HG02678 (cell line): Measurements from ENCODE around the gene USP11.

ENCODE experiments used
- ATAC-seq: cut with Tn5 transposase; IDR thresholded peaks from one replicate; pipeline ENCODE4 v1.9.1; 2021; ENCODE audit warnings: mild to moderate bottlenecking, moderate library complexity; ENCODE audit not compliant: unreplicated experiment

Gene USP11

GRCh38 chrX:47202877-47203276, 29.9 kb upstream of the USP11 start:
- no peak for ATAC-seq

- ATAC-seq, result no peak
Measured at GRCh38 chrX:47204970-47205369, 27.8 kb upstream of the USP11 start.

- no peak for ATAC-seq
Measured at GRCh38 chrX:47206316-47206715, 26.5 kb upstream of the USP11 start.

DNA sequence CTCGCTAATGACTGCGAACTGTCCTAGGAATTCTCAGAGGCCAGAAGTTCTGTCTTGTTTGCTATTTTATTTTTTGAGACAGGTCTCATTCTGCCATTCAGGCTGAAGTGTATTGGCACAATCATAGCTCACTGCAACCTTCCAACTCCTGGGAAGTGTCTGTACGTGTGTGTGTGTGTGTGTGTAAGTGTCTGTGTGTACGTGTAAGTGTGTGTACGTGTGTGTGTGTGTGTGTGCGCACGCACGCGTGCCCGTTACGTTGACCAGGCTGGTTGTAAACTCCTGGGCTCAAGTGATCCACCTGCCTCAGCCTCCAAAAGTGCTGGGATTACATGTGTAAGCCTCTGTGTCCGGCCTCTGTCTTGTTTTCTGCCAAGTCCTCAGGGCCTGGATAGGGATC, 24.7 kb upstream of the USP11 start:
- no peak for ATAC-seq

DNA sequence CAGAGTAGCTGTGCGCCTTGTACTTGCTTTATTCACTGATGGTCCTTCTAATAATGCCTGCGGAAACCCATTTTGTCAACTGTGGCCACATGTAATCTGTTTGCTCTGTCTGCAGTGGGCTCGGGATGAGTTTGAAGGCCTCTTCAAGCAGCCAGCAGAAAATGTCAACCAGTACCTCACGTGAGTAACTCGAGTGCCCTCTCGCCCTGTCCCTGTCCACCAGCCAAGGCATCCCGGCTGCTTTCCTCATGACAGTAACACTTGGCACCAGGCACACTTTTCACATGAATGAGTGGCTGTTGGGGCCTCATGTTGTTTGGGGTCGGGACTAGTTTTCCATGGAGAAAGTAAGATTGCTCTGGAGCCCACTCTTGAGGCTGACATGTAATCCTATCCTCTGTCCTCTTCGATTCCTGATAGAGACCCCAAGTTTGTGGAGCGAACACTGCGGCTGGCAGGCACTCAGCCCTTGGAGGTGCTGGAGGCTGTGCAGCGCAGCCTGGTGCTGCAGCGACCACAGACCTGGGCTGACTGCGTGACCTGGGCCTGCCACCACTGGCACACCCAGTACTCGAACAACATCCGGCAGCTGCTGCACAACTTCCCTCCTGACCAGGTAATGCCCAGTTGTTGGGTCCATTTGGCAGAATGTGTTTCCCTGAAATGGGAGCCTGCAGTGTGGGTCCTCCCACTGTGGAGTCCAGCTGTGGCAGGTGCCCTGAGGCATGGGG, 23.1 kb upstream of the USP11 start:
- ATAC-seq, result no peak

DNA sequence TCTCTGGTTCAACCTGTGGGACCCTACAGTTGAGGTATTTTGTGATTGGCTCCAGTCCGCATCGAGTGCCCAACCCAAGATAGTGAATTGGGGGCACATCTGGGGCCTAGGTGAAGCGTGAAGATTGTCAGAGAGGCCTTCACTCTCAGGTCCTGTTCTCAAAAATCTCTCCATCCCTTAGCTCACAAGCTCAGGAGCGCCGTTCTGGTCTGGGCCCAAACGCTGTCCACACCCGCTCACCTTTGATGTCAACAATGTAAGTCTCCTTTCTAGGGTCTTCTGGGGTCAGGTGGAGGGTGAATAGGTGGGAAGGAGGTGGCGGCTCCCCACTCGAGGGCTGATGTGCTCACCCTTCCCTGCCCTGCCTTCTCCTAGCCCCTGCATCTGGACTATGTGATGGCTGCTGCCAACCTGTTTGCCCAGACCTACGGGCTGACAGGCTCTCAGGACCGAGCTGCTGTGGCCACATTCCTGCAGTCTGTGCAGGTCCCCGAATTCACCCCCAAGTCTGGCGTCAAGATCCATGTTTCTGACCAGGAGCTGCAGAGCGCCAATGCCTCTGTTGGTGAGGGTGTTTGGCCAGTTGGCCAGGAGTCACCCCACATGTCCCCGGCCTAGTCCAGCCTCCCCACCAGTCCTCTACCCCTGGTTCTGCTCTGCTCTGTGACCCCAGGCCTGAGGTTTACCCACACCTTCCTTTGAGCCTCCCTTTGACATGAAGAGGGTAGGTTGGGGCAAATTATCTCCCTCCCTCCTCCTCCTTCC, 22.0 kb upstream of the USP11 start:
- no peak for ATAC-seq

GRCh38 chrX:47212381-47213293, 20.2 kb upstream of the USP11 start:
- no peak for ATAC-seq

DNA sequence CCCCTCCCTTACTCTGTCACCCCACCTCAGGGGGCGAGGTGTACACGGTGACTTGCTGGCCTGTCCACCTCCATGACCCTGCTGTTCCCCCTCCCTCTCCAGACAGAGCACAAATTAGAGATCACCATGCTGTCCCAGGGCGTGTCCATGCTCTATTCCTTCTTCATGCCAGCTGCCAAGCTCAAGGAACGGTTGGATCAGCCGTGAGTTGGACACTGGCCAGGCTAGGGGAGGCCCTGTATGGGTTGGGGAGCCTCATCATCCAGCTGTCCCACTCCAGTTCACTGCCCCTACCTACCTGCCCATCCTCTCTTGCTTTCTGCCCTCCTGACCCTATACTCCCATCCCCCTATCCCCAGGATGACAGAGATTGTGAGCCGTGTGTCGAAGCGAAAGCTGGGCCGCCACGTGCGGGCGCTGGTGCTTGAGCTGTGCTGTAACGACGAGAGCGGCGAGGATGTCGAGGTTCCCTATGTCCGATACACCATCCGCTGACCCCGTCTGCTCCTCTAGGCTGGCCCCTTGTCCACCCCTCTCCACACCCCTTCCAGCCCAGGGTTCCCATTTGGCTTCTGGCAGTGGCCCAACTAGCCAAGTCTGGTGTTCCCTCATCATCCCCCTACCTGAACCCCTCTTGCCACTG, 18.3 kb upstream of the USP11 start:
- no peak for ATAC-seq

DNA sequence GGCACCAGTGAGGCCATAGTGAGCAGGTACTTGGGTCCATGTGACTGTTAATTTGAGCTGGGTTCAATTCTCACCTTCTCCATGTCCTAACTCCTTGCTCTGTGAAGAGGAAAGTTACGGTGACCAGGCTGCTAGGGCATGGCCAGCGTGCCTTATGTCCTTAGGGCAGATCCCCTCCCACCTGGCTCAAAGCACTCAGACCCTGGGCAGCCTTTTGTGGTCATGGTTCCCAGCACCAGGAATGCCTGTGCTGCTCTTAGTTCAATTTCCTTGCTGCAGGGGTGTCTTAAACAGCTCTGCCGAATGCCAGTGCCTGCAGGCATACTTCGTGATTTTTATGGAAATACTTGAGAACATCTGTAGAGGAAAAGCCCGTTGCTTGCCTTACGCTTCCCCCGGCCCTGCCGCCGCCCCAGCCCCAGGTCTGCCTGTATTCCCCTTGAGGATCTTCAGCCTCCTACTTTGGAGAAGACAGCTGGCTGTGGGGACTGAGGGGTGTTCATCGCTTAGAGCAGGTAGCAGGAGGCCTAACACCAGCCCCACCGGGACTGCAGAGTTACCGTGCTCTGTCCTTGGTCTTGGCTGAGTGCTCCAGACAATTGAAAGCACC, 17.4 kb upstream of the USP11 start:
- no peak for ATAC-seq

DNA sequence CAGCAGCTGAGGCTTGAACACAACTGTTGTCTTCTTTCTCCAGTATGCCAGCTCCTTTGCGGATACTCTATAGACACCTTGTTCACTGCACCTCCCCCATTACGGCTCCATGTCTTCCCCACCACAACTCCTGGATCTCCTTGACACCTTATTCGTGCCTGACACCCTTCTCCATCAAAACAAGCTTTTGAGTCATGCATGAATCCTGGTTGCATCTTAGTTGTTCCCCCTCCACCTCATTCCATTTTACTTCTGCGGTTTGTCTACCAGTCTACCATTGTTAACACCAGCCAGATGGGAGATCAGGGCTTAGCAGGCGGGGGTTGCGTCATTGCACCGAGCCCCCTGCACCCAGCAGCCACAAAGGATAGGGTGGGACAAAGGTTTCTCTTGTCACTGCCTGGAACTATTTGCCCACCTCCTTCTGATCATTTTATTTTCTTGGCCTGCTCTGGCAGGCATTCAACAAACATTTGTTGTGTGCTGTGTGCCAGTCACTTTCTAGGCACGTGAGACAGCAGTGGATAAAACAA, 16.4 kb upstream of the USP11 start:
- ATAC-seq, result no peak

DNA sequence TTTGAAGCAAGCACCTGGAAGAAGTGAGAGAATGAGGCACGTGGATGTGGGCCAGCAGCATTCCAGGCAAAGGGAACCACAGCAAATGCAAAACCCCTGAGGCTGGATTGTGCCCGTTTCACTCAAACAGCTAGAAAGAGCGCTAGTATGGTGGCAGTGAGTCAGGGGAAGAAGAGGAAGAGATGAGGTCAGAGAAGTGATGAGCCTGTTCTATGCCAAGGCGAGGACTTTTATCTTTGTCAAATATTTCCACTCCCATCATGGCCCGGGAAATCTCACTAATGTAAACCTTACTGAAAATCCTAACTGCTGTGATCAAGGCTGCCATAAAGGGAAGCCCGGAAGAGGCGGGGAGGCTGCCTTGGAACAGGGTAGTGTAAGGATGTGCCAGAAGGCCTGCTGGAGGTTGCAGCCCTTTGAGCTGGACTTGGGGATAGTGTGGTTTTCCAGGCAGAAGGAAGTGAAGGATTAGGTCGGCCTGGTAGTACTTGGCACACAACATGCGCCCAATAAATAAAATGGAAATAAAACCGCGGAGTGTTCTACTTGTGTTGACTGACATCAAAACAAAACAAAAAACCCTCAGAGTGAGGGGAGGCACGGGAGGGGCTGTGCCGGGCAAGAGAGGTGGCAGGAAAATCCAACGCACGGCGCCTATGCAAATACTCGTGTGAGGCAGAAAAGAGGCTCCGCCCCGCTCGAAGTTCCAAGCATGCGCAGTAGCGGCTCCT, 15.5 kb upstream of the USP11 start:
- ATAC-seq, result no peak

DNA sequence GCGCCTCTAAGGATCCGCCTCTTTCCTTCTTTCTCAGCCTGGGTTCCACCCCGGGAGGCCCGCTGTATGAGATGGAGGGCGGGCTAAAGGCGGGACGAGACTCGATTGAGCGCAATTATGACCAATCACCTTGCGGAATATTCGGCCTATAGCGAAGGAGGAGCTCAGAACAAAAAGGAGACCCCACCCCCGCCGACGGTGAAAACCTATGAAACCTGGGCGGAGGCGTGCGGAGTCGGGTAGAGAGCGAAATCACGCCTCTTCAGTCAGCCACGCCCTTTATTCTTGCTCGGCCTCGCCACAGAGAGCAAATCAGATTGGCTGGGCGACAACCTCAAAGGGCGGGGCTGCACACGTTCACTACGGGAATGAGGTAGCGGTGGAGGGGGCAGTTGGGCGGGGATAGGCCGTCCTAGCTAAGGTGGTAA, 14.9 kb upstream of the USP11 start:
- peak; percentile 88 for ATAC-seq

DNA sequence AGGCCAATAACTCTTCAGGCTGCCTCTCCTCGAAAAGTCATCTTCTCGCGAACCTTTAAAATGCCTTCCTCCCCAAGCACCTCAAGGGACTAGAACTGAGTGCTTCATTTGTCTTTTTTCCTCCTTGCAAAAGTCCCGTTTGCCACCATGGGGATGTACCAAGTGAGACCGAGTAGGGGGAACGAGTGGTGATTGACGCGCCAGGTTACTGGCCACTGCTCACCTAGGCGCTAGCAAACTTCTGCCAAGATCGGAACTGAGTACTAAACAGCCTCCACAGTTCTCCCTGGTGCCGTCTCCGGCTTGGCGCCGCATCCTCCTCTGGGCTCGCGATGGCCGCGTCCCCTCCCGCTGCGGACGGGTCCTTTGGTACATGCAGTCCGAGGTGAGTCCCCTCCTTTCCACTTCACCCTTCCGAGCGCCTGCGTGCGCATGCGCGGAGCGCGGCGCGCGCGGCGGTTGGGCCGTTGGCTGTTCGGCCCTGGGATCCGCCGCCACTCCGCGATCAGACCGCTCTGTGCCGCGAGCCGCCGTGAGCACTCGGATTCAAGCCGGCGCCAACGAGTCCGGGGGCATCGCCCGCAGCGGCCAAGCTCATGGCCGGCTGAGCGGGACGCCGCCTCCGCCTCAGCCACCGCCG, 14.4 kb upstream of the USP11 start, which contains the start of gene CDK16:
Gene CDK16 (plus strand): TSS at position 402 of the 640 bp plus-strand sequence. CDS start 4,877 bp downstream, outside the sequence.
- peak; percentile 37 for ATAC-seq

GRCh38 chrX:47218920-47219815, 13.6 kb upstream of the USP11 start:
- no peak for ATAC-seq

DNA sequence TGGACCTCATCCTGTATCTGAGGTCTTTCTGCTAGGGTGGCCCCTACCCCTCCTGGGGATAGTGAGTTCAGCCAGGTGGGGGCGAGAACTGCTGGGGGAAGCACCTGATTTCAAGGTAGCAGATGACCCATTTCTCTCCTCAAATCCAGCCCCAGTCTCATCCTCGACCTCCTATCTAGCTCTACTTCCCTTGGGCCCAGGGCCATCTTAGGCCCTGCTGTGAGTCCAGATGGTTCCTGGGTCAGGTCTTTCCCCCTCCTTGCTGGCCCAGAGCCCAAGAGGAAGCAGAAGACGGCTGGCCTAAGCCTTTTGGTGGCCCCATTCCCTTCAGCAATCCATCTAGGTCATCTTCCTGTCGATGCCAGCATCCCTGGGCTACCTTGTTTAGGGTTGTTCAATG, 11.1 kb upstream of the USP11 start:
- ATAC-seq, result no peak

- no peak for ATAC-seq
Measured at GRCh38 chrX:47222751-47223350, 10.0 kb upstream of the USP11 start.

DNA sequence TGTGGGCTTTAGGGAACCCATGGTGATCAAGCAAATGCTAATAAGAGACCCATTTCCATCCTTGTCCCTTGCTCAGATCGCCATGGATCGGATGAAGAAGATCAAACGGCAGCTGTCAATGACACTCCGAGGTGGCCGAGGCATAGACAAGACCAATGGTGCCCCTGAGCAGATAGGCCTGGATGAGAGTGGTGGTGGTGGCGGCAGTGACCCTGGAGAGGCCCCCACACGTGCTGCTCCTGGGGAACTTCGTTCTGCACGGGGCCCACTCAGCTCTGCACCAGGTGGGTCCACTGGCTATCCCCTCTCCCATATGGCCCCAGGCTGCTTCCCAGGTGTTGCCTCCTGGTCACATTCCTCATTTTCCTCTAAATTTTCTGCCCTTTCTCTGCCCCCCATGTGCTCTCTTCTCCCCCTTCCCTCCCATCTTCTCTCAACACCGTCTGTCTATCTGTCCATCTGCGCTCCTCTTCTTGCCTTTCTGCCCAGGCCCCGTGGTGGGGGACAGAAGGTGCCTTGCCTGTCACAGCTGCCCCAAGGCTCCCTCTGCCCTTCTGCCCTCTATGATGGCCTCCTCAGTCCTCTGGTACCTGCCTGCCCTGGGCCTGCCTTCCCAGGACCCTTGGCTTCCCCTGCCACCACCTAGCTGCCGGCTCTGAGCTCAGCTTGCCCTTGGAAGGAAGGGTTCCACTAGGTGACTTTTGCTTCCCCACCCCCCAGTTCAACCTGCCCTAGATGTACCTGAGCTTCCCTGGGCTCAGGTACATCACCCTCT, 9.1 kb upstream of the USP11 start:
- no peak for ATAC-seq
